Suppressor macrophage treated with lipopolysaccharide for 4 hours (primary cell): ENCODE data around the gene KLF14.
"Not testable (repeated sequence)": the region's sequence is repeated elsewhere in the genome, so short reads cannot be mapped to it uniquely, and the experiment has no call there.

Experiments
- DNase-seq: peaks from one replicate; pipeline ENCODE4 v3.0.0-alpha.2; 2020

KLF14 gene

DNA sequence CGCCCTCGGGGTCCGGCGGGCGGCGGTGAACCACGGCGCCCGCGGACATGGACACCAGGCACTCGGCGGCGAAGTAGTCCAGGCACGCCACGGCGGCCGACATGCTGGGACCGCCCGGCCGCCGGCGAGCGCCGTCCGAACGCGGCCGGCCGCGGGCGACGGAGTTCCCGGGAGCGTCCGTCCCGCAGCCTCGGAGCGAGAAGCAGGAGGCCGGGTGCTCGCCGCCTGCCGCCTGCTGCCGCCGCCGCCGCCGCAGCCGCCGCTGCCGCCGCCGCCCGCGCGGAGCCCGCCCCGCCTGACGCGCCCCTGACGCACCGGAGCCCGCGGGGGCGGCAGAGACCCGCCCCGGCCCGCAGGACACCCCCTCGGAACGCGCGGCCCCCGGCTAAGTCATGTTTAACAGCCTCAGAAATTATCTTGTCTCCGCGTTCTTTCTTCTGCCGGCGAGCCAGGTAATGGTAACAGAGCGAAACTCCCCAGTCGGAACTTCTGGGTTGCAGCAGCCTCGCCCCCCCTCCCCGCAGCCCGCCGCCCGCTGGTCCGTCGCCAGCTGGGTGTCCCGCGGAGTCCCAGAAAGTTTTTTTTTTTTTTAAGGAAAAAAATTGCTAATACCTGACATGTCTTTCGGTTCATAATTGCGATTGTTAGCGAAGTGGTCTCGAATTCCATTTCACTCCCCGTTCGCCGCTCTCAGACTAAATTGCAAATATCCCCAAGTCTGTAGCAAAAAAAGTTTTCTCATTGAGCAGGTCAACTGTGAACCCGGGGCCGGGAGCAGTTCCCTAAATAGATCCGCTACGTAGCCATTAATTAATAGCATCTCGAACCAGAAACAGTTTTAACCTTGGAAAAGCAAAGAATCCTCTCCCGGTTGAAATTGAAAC is at the start of gene KLF14:
Gene KLF14 (minus strand): TSS at position 277 of the 884 bp plus-strand sequence. CDS start 174 bp downstream, at position 103.
- DNase-seq, result peak; percentile 30

DNA sequence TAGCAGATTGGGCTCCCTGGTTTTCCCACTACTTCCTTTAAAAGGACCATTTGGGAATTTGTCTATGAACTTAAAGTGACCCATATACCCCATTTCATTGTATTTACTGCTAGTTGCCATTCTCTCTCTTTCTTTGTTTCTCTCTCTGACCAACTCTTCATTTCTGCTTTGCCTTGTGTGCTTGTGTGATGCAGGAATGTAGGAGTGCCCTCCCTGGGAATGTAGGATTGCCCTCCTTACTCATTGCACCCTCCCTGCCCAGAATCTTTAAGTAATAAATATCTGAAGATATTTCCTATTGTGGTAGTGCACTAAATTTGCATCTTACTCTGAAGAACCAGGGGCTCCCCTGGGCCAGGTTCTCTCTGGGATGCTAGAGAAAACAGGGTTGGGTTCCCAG is 47.3 kb upstream of the KLF14 start:
- no peak for DNase-seq

DNA sequence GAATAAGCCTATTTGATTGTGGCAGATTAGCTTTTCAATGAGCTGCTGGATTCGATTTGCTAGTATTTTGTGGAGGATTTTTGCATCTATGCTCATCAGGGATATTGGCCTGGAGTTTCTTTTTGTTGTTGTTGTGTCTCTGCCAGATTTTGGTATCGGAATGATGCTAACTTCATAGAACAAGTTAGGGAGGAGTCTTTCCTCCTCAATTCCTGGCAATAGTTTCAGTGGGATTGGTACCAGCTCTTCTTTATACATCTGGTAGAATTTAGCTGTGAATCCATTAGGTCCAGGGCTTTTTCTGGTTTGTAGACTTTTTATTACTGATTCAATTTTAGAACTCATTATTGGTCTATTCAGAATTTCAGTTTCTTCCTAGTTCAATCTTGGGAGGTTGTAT is 43.4 kb upstream of the KLF14 start:
- DNase-seq, result no peak

DNA sequence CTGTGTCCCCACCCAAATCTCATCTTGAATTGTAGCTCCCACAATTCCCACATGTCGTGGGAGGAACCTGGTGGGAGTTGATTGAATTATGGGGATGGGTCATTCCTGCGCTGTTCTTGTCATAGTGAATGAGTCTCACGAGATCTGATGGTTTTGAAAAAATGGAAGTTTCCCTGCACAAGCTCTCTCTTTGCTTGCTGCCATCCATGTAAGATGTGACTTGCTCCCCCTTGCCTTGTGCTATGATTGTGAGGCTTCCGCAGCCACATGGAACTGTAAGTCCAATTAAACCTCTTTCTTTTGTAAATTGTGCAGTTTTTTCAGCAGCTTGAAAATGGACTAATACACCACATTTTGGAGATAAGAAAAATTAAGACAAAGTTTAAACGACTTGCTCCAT is 38.4 kb upstream of the KLF14 start:
- not testable (repeated sequence) for DNase-seq

DNA sequence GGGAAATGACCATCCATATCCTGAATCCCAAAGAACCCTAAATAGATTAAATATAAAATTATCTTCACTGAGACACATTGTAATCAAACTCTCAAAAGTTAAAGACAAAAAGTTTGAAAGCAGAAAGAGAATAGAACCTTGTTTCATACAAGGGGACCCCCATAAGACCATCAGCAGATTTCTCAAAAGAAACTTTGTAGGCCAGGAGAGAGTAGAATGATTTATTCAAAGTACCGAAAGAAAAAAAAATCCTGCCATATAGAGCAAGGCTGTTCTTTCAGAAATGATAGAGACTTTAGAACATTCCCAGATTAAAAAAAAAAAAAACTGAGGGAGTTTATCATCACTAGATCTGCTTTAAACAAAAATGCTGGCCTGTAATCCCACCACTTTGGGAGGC is 34.8 kb upstream of the KLF14 start:
- DNase-seq, result no peak

DNA sequence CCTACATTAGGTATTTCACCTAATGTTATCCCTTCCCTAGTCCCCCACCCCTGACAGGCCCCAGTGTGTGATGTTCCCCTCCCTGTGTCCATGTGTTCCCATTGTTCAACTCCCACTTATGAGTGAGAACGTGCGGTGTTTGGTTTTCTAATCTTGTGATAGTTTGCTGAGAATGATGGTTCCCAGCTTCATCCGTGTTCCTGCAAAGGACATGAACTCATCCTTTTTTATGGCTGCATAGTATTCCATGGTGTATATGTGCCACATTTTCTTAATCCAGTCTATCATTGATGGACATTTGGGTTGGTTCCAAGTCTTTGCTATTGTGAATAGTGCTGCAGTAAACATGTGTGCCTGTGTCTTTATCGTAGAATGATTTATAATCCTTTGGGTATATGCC is 30.6 kb upstream of the KLF14 start:
- DNase-seq, result not testable (repeated sequence)

DNA sequence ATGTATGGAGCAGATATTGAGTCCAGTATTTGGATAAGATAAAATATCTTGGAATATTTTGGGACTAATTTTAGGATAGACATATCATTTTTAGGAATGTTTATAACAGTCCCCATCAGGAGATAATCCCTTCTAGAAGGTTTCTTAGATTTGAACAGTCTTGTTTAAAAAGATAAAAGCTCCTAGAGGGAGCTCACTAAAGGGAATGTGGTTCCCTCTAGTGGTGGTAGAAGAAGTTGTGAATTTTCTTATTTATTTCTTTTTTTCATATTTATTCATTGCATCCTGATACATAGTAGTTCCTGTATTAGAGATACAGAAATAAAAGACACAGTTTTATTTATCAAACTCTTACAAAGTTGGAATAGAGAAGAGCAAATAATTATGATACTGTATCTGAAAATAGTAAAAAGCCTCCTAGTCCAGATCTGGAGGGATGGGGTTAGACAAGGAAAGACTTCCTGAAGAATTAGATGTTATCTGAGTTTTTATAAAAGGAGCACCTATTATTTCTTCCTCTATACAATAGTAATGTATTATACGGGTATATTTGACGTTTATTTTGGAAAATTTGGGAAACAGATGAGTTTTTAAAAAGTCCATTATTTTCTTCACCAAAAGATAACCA is 24.5 kb upstream of the KLF14 start:
- DNase-seq, result peak; percentile 61

DNA sequence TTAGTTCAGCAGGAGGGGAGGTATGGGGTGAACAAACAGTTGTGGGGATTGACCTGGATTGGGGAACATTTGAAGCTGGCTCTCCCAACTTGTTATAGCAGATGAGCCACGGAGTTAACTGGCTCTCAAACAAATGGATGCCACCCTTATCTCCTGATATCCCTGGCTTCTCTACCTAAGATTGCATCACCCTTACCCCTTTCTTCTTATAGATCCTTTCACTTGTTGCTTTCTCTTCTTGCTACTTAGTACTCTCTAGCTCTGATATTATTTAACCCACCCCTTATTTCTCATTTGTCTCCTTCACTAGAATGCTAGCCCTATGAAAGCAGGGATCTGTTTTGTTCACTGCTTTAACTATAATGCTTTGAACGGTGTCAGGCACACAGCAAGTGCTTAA is 22.3 kb upstream of the KLF14 start:
- DNase-seq, result no peak

DNA sequence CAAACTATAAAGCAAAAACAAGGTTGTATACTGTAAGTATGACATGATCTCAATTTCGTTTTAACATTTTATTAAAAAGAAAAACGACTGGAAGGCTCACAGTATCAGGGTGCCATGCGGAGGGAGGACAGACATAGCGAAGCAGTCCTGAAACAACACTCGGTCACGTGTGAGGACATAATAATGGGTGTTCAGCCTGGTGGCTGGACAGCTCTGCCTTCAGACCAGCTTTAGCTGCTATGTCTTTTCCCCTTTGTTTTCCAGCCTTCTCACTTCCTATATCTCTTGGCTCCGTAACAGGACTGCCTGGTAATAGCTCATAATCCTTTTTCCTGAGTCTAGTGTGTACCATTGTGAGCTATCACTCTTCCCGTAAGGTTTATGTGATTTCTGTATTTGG is 18.4 kb upstream of the KLF14 start:
- no peak for DNase-seq

DNA sequence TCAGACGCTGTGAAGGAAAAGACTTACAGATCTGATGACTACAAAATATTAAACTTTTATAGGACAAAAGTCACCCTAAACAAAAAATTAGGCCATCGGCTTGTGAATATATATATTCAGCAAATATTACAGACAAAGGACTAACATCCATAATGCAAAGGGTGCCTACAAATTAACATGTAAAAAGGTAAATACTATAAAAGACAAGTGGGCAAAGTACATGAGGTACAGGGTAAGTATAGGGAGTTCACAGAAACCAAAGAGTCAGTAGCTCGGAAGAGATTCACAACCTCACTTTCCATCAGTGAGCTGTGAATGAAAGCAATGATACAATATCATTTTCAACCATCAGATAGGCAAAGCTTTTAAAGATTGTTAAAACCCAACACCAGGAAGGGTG is 16.7 kb upstream of the KLF14 start:
- no peak for DNase-seq

DNA sequence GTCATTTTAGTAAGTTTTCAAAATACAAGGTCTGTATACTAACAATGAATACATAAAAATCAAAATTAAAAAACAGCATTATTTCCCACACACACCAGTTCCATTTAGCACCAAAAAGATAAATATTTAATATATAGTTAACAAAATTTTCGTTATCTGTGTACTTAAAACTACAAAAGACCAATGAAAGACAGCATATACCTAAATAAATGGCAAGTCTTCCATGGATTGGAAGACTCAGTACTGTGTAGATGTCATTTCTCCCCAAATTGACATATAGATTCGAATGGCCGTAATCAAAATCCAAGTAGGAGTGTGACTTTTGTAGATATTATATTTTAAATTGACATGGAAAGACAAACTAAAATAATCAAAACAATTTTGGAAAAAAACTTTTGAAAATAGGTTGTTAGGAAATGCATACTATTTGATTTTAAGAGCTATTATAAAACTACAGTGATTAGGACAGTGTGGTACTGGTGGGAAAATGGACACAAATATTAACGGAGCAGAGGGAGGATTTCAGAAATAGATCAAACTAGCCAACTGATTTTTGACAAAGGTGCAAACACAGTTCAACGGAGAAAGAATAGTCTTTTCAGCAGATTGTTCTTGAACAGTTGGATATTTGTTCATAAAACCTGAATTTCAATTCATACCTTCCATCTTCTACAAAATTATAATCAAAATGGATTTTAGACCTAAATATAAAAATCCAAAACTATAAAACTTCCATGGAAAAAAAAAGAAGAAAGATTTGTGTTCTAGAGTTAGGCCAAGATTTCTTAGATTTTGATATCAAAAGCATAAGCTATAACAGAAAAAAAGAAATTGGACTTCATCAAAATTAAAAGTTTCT is 14.8 kb upstream of the KLF14 start:
- no peak for DNase-seq

DNA sequence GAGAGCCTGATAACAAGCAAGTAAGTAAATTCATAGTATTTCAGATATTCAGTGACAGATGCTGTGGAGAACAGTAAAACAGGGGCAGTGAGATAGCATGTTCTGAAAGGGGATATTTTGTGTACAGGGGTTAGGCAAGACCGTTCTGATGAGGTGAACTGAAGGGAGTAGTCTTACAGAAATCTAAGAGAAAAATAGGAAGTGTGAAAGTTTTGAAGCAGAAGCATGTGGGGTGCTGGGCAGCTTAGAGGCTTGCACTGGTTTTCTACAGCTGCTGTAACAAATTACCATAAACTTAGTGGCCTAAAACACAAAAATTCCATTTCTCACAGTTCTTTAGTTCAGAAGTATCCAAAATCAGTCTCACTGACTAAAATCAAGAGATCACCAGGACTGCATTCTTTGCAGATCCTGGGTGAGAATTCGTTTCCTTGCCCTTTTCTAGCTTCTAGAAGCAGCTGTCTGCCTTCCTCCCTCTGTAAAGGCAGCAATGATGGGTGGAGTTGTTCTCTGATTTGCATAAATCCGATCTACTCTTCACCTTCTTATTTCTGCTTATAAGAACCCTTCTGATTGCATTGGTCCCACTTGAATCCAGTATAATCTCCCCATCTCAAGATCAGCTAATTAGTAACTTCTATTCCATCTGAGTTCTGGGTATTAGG is 7.5 kb upstream of the KLF14 start:
- peak; percentile 66 for DNase-seq

DNA sequence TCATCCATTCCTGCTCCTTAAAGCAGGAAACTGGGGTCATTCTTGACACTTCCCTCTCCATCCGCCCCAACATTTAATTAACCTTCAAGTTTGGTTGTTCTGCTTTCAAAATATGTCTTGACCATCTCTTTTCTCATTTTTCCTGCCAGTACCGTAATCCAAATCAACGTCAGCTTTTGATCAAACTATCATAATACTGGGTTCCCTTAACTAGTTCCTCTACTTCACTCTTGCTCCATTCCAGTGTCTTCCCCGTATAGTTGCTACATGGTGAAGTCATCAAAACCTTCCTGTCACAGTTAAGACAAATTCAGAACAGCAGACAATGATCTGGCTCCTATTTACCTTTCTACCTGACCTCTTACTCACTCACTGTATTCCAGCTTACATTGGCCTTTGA is 6.6 kb upstream of the KLF14 start:
- DNase-seq, result peak; percentile 65

DNA sequence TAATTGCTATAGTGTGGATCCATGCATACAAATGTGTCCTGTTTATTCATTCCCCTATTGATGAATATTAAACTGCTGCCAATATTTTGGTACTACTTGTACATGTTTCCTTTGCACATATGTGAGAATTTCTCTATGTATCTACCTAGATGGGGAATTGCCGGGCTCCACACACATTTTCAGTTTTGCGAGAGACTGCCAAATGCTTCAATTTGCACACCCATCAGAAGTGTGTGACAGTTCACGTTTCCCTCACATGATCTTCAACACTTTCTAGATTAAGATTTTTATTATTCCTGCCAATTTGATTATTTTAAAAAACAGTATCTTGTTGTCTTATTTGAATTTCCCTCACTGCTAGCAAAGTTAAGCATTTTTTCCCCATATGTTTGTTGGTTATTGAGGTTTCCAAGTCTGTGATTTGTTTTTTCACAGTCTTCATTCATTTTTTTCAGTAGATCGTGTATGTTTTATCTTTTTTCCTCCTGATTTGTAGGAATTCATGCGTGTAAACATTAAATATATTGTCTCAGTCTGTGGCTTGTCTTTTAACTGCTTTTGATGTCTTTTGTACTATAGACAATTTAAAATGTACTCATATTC is 2.4 kb upstream of the KLF14 start:
- DNase-seq, result no peak

DNA sequence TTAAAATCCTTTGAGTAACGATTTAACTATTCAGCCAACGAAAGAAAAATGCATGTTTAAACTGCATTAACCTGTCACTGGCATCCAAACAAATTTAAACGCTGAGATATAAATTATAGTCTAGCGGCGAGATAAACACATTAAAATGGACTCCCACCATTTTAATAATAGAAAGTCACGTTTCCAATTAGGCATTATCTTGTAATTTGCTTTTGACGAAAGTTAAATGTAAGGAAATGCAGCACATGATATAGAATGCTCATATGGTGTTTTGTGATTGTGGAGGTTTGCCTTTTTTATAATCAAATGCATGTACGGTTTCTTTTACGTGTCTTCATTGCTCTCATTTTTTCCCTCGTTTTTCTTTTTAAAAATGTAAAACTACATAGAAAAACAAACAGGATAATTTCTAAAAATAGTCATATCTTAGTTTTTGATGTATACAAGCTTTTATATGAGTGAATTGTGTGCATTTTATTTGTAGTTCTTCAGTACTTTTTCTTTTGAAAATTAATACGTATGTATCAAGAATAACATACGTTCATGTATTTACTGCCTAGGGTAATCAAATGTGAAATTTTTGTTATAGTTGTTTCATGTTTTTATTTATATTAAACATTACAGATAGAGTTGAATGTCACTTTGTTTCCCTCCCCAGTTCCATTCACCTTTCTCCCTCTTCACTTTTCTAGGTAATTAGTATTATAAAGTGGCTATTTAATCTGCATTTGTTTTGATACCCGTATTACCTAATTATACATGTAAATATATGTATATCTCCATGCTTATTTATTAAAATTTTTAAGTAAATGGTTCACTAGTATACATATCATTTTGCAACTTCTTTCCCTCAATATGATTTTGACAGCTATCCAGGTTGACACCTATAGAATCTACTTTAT is 1.1 kb upstream of the KLF14 start:
- no peak for DNase-seq

DNA sequence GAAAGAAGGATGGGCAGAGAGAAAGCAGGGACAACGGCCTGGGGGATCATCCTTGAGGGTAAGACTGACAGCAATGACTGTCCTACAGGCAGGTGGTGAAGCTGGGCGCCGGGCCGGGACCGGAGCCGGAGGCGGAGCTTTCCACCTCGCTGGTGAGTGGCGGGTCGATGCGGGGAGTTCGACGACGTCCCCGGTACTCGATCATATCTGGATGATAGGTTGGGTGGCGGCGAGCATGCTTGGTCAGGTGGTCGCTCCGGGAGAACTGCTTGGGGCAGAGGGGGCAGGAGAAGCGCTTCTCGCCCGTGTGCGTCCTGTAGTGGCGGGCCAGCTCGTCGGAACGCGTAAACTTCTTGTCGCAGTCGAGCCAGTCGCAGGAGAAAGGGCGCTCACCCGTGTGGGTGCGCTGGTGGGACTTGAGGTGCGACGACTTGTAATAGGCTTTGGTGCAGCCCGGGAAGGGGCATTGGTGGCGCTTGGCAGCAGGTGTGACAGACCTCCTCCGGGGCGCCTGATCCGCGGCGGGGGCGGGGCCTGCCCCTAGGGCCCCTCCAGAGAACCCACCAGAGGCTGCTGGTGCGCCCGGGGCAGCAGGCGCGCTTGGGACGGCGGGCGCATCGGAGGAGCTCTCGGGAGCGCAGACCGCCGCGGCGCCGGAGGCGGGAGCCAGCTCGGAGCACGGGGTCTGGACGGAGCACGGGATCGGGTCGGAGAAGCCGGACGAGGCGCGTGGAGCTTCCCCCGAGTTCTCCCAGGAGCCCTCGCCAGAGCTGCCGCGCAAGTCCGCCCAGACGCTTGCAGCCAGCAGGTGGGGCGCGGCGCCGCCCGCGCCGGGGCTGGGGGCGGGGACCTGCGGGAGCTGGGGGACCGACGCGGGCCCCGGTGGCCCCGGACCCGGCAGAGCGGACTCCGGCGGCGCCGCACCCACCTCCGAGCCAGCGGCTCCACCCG is 752 bp downstream of the KLF14 start:
- peak; percentile 26 for DNase-seq

DNA sequence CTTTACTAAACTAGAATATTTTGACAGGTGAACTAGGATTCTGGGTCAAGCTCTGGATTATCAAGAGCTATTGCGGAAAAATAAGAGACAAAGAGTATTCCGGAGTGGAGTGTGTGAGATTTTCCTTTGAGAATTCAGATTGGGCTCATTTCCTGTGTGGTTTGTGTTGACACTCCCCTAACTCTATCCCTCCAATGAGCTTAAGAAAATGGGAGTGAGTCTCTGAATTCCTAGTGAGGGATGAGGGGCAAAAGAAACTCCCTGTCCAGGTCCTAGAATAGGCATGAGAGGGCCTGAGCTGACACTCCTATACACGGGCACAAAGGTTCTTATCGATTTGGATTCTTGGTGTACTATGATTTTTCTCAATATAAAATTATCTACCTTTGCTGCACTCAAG is 10.2 kb downstream of the KLF14 start:
- DNase-seq, result no peak

DNA sequence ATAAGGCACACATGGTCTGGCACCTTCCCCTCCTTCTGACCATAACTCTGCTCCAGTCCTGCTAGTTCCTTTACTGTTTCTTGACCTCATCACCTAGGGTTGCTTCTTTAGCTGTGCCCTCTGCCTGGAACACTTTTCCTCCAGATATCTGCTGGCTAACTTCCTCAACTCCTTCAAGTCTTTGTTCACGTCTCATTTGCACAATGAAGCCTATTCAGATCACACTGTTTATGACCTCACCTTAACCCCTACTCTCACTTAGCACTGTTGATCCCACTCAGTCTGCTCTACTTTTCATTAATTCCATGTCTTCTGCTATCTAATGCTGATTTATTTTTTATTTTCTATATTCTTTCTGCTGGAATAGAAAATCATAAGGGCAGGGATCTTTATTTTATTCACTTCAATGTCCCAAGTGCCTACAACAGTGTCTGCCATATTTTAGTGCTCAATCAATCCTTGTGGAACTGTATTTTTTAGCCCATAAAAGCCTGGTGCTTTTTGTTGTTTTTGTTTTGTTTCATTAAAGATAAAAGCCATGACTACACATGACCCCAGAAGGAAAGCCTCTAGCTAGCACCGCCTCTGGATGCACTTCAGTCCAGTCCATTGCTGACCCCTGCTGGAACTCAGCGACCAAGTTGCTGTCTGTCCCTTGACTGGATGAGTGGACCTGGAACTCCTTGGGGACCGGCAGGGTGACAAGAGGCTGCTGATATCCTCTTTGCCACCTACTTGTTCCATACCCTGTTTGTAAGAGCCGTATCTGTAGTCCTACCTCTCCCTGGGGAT is 12.3 kb downstream of the KLF14 start:
- peak; percentile 58 for DNase-seq

DNA sequence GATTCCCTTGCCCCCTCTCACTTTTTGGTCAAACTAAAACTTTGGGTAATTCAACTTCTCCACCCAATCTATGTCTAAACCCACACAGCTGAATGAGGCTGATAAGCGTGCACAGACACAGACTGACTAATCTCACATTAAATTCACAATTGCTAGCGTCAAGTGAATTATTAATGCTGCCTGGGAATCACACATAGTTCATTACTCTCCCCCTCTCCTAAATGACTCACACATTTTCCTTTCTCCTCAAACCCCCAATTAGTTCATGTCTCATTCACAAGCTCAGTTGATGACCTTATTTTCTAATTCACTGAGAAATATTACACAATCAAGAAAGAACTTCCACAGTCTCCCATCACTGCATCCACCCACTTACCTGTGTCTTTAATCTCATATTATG is 14.5 kb downstream of the KLF14 start:
- DNase-seq, result no peak
